Central memory CD8-positive, alpha-beta T cell (primary cell): ENCODE results near the gene PNMT.

Experiments used
- ATAC-seq: fragments of 150-1000 bp; cut with Tn5 transposase; replicated peaks from 2 replicates; pipeline ENCODE4 v1.10.0; 2022; ENCODE audit warnings: mild to moderate bottlenecking, moderate FRiP score, moderate number of reproducible peaks; ENCODE audit not compliant: poor library complexity, severe bottlenecking; ENCODE audit errors: extremely low read depth
- DNase-seq, 2 donors: peaks; one replicate each; pipeline ENCODE4 v3.0.0; 2021; ENCODE audit warnings: low spot score in 2 of 2
- H3K27ac Mint-ChIP-seq: one replicate; pipeline ENCODE4 v1.8.0; 2022; ENCODE audit warnings: low read depth, mild to moderate bottlenecking, moderate library complexity, mixed read lengths
- H3K27me3 Mint-ChIP-seq: one replicate; pipeline ENCODE4 v1.8.0; 2022; ENCODE audit warnings: mixed read lengths
- H3K36me3 Mint-ChIP-seq: one replicate; pipeline ENCODE4 v1.8.0; 2022; ENCODE audit warnings: mild to moderate bottlenecking, moderate library complexity, mixed read lengths; ENCODE audit not compliant: insufficient read depth
- H3K4me1 Mint-ChIP-seq: one replicate; pipeline ENCODE4 v1.8.0; 2022; ENCODE audit warnings: mixed read lengths
- H3K4me3 Mint-ChIP-seq: one replicate; pipeline ENCODE4 v1.8.0; 2022; ENCODE audit warnings: mild to moderate bottlenecking, moderate library complexity, mixed read lengths
- H3K9me3 Mint-ChIP-seq: one replicate; pipeline ENCODE4 v1.8.0; 2022; ENCODE audit warnings: mixed read lengths

PNMT gene

DNA sequence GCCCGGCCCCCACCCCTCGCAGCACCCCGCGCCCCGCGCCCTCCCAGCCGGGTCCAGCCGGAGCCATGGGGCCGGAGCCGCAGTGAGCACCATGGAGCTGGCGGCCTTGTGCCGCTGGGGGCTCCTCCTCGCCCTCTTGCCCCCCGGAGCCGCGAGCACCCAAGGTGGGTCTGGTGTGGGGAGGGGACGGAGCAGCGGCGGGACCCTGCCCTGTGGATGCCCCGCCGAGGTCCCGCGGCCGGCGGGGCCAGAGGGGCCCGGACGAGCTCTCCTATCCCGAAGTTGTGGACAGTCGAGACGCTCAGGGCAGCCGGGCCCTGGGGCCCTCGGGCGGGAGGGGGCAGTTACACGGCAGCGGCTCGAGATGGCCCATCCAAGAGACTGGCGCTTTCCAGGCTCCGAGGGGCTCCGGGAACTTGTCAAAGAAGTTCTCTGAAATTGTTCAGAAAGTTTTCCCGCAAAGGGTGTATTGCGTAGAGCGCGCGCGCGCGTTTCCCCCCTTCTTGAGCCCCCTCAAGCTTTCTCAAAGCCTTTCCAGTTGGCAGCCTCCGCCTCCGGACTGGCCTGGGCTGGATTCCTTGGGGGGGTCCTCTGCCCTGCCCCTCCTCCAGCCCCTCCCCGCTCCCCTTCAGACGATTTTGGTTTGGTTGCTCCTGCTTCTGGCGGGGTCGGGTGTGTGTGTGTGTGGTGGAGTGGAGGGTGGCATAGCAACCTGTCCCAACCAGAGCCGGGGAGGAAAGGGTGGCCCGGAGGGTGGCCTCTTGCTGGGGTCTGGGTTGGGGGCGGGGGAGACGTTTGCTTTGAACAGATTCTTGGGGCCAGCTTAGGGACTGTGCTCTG is 32.1 kb downstream of the PNMT start:
- no peak for ATAC-seq
- Mint-ChIP-seq H3K27ac (no peak overlapping the region), H3K9me3 (no peaks in the 10 kb centered on the region), H3K27me3 (peaks cover 48% of the 10 kb centered on the region), H3K4me3 (no peak overlapping the region), H3K36me3 (no peaks in the 10 kb centered on the region), H3K4me1 (peaks cover 6% of the 10 kb centered on the region)
- DNase-seq = no peak

DNA sequence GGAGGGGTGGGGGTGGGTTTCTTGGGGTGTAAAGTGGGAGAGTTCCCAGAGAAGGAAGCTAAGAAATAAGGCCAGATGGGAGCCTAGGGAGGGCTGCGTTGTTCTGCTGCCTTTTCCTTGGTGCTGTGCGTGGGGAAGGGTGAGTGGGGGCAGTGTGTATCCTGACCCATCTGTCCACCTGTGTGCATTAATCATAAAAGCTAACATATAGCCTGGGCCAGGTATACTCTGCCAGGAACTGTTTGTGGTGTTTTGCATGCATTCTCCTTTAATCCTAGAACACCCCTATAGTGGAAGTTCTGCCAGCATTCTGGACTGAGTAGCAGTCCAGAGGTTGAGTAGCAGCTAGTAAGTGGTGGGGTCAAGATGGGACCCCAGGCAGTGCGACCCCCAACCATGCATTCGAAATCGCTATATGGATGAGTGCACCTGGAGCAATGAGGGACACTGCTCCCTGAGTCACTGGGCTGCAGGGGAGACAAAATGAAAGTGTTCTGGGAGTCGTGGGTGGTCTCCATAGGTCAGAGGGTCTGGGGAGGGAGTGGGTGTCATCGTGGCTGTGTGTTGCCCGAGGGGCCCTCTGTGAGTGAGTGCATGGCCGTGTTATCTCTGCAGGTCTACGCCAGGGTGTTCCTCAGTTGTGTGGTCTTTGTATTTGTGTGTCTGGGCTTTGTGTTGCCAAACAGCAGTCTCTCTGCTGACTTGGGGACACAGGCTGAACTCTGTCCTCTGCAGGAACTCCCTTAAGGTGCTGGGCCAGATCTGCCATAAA is 32.9 kb downstream of the PNMT start:
- Mint-ChIP-seq H3K27ac (no peak overlapping the region), H3K36me3 (no peaks in the 10 kb centered on the region), H3K27me3 (peaks cover 48% of the 10 kb centered on the region), H3K9me3 (no peaks in the 10 kb centered on the region), H3K4me1 (peaks cover 6% of the 10 kb centered on the region), H3K4me3 (no peak overlapping the region)
- DNase-seq = no peak
- ATAC-seq = no peak

DNA sequence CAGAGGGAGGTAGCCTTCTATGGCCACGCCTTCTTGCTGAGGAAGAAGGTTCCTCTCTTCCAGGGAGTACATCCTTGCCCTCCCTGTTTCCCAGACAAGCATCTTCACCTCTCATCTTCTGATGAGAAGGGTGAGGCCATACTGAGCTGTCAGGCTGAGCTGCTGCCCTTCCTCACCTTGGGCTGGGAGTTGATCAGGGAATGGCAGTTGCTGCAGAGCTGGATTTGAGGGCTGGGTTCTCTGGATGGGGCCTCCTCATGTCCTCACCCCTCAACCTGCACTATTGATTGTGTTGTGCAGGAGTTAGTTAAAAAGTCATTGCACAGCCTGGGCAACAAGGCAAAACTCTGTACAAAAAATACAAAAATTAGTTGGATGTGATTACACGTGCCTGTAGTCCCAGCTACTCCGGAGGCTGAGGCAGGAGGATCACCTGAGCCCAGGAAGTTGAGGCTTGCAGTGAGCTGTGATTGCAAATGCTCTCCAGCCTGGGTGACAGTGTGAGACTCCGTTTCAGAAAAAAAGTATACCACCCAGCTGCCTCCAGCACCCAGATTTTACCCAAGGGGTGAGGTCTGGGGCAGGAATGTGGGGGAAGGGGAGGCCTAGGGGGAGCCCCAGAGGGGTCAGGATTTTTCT is 33.6 kb downstream of the PNMT start:
- H3K27me3 Mint-ChIP-seq = peaks cover 48% of the 10 kb centered on the region
- H3K4me3 Mint-ChIP-seq = no peak overlapping the region
- no peak overlapping the region for H3K27ac Mint-ChIP-seq
- DNase-seq (no peak), ATAC-seq (no peak)
- peaks cover 9% of the 10 kb centered on the region for H3K4me1 Mint-ChIP-seq
- no peaks in the 10 kb centered on the region for H3K9me3 Mint-ChIP-seq
- H3K36me3 Mint-ChIP-seq = no peaks in the 10 kb centered on the region

DNA sequence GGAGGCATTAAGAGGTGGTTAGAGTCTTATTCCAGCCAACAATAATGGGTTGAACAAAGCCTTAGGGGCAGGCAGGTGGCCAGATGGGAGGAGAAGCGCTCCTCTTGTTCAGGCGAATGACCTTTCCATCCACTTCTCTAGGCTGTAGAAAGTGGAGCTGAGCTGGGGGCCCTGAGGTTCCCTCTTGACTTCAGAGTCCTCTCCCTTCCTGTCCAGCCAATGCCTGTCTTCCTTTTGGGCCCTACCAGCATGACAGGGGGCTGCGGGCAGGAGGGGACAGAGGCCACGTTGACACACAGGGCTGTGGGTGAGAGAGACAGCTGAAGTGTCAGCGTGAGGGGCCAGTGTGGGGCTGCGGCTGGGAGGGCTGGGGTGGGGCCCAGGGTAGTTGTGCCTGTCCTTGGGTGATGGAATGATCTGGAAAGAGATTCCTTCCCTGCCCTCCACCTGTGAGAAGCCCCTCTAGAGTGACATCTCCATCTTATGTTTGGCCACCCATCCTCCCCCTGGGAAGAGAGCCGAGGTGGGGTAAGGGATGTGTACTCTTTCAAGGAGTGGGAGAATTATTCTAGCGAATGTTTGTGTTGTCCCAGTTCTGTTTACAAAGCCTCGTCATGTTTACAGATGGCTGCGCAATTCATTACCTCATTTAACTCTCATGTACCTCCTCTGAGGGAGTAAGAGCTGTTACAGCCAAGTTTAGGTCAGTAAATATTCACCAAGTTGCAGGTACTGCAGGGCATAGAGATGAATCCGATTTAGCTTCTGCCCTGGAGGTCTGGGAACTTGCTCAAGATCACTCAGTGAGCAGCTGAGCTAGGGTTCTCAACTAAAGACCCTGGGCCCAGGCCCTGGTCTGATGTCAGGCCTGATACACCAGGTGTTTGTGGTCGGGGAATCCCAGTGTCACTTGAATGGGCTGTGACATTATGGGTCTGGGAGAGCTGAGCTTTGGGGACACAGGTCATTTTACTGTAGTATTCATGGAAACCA is 34.9 kb downstream of the PNMT start:
- H3K4me3 Mint-ChIP-seq = no peak overlapping the region
- DNase-seq (no peak), ATAC-seq (no peak)
- no peaks in the 10 kb centered on the region for H3K9me3 Mint-ChIP-seq
- H3K27me3 Mint-ChIP-seq = peaks cover 37% of the 10 kb centered on the region
- H3K27ac Mint-ChIP-seq = no peak overlapping the region
- no peaks in the 10 kb centered on the region for H3K36me3 Mint-ChIP-seq
- H3K4me1 Mint-ChIP-seq = peaks cover 15% of the 10 kb centered on the region

DNA sequence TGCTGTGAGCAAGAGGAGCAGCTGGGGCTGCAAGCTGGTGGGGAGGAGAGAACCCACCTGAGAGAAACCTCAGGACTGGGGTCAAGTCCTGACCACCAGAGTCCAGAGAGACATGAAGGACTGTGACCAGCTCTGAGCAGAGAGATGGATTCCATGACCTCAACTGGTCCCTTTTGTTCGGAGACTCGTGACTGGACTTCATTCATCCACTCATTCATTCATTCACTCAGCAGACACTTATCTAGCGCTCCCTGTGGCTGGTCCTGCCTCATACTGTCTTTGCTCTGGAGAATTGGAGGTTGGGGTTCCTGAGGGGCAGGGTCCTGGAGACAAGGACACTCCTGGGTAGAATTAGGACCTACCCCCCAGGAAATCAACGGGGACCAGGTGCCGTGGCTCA is 35.7 kb downstream of the PNMT start:
- ATAC-seq = no peak
- H3K9me3 Mint-ChIP-seq = no peaks in the 10 kb centered on the region
- H3K27me3 Mint-ChIP-seq = peaks cover 31% of the 10 kb centered on the region
- DNase-seq = no peak
- peaks cover 15% of the 10 kb centered on the region for H3K4me1 Mint-ChIP-seq
- no peak overlapping the region for H3K4me3 Mint-ChIP-seq
- no peak overlapping the region for H3K27ac Mint-ChIP-seq
- H3K36me3 Mint-ChIP-seq = no peaks in the 10 kb centered on the region

DNA sequence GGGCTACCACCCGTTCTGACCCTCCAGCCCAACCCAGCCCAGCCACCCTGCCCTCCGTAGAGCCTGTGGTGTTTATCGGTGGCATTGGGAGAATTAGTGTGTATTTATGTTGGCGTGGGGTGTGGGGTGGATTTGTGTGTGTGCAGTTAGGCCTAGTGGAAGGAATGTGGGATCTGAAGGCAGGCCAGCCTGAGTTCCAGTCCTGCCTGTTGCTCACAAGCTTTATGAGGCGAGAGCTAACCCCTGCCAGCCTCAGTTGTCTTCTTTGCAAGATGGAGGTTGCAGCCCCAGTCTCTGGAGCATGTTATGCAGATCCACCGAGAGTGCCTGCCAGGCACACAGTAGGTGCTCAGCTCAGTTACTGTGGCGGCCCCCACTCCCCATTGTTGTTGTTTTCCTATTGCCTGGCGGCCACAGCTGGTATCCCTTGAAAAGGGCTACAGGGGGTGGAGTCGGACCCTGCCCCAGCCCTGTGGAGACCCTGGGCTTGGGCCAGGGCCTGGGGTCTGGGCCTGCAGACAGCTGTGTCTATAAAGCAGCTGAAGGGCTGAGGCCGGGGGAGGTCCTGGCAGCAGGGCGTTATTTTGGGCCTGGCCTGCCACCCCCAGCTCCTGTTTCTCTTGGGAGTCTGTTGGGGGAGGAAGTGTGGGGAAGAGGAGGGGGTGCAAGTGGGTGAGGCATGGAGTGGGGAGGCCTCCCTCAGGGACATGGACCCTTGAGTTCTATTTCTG is 36.7 kb downstream of the PNMT start:
- Mint-ChIP-seq H3K4me3 (no peak overlapping the region), H3K36me3 (no peaks in the 10 kb centered on the region), H3K27me3 (peaks cover 20% of the 10 kb centered on the region), H3K27ac (no peak overlapping the region), H3K9me3 (no peaks in the 10 kb centered on the region), H3K4me1 (peaks cover 14% of the 10 kb centered on the region)
- DNase-seq = no peak
- no peak for ATAC-seq

DNA sequence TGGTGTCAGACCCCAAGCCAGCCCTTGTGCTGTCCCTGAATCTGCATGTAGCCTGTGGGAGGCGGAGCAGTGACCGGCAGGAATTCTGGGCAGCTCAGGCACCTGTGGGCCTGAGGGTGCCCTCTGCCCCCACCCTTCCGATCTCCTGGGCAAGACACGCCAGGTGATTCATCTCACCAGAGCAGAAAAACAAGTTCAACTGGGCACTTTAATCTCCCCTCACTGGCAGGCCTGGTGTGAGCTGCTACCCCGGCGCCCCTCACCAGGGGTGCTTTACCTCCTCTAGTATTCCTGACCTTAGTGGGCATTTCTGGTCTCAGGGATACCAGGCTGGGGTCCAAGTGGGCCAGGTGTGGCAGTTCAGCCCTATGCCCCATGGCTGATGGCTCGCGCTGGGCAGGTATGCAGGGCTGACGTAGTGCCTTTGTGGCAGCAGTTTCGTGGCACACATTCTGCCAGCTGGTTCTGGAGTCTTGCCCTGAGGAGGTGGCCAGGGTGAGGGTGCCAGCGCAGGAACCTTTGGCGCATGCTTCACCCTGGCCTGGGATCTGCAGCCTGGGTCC is 37.6 kb downstream of the PNMT start:
- DNase-seq (no peak), ATAC-seq (no peak)
- Mint-ChIP-seq H3K36me3 (no peaks in the 10 kb centered on the region), H3K4me3 (no peak overlapping the region), H3K4me1 (peaks cover 14% of the 10 kb centered on the region), H3K27me3 (peaks cover 12% of the 10 kb centered on the region), H3K9me3 (no peaks in the 10 kb centered on the region), H3K27ac (no peak overlapping the region)

DNA sequence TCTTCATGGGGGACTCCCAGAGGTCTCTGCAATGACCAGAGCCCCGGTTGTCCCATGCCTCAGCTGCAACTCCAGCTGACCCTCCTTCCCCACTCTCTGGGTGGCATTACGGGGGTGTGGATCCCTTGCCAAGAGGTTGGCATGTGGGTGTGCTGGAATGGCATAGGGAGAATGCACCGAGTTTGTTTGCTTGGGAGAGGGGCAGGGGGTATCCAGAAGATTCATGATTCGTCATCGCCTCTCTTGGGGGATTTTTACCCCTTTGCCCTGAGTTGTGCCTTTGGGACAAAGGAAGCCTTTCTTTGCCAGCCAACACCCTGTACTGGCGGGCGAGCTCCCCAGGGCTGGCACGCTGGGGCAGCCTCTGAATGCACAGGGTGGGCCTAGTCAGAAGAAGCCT is 38.1 kb downstream of the PNMT start:
- DNase-seq = no peak
- Mint-ChIP-seq H3K36me3 (no peaks in the 10 kb centered on the region), H3K4me1 (peaks cover 14% of the 10 kb centered on the region), H3K27ac (no peak overlapping the region), H3K27me3 (peaks cover 7% of the 10 kb centered on the region), H3K9me3 (no peaks in the 10 kb centered on the region), H3K4me3 (no peak overlapping the region)
- ATAC-seq = no peak

DNA sequence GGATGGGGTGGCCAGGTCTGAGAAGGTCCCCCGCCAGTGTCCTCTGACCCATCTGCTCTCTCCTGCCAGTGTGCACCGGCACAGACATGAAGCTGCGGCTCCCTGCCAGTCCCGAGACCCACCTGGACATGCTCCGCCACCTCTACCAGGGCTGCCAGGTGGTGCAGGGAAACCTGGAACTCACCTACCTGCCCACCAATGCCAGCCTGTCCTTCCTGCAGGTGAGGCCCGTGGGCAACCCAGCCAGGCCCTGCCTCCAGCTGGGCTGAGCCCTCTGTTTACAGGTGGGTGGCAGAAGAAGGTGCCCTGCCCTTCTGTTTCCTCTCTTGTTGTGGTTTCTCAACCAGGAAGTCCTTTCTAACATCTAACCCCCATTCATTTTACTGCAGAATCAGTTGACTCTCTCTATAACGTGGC is 38.7 kb downstream of the PNMT start:
- ATAC-seq = no peak
- H3K4me1 Mint-ChIP-seq = peaks cover 14% of the 10 kb centered on the region
- no peaks in the 10 kb centered on the region for H3K9me3 Mint-ChIP-seq
- H3K27me3 Mint-ChIP-seq = peaks cover 1% of the 10 kb centered on the region
- DNase-seq = no peak
- H3K36me3 Mint-ChIP-seq = no peaks in the 10 kb centered on the region
- H3K4me3 Mint-ChIP-seq = peak overlapping the region; percentile 44
- H3K27ac Mint-ChIP-seq = no peak overlapping the region

DNA sequence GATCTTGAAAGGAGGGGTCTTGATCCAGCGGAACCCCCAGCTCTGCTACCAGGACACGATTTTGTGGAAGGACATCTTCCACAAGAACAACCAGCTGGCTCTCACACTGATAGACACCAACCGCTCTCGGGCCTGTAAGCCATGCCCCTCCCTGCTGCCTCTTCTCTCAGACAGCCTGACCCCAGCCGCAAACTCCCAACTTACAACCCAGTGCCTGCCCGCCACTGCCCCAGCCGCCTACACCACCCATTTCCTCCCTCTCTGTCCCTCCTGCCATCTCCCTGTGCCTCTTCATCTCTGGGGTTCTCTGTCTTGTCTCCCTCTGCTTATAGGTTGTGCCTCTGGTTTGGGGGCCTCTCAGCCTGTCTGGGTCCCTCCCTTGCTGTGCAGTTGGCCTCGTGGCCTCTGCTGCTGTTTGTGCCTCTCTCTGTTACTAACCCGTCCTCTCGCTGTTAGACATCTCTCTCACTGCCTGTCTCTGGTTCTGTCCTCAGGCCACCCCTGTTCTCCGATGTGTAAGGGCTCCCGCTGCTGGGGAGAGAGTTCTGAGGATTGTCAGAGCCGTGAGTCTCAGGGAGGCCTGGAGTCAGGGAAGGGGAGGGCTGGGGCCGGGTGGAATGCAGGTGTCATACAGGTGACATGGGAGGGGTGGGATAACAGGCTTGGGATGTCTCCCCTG is 41.2 kb downstream of the PNMT start:
- Mint-ChIP-seq H3K4me1 (peaks cover 14% of the 10 kb centered on the region), H3K9me3 (no peaks in the 10 kb centered on the region), H3K4me3 (no peak overlapping the region), H3K27me3 (no peaks in the 10 kb centered on the region), H3K27ac (peak overlapping the region; percentile 68), H3K36me3 (no peaks in the 10 kb centered on the region)
- ATAC-seq = no peak
- DNase-seq = no peak
